ENCODE results near the gene RAD51B.

The RAD51B gene

GRCh38 chr14:68723808-68724268 is 904.3 kb downstream of the RAD51B start:
- no peak for DNase-seq (ENCODE audit: low read depth in 2 of 2)

- DNase-seq (ENCODE audit: low read depth in 2 of 2), result no peak
Measured at GRCh38 chr14:68724914-68725313, 905.3 kb downstream of the RAD51B start.

- DNase-seq (ENCODE audit: low read depth in 2 of 2), result no peak
Measured at GRCh38 chr14:68726093-68726695, 906.6 kb downstream of the RAD51B start.

- DNase-seq (ENCODE audit: low read depth in 2 of 2), result no peak
Measured at GRCh38 chr14:68727315-68728047, 907.9 kb downstream of the RAD51B start.

GRCh38 chr14:68728342-68729106 is 908.9 kb downstream of the RAD51B start:
- DNase-seq (ENCODE audit: low read depth in 2 of 2), result no peak

GRCh38 chr14:68729556-68729955 is 910.0 kb downstream of the RAD51B start:
- no peak for DNase-seq (ENCODE audit: low read depth in 2 of 2)

- no peak for DNase-seq (ENCODE audit: low read depth in 2 of 2)
Measured at GRCh38 chr14:68730348-68730747, 910.8 kb downstream of the RAD51B start.

- DNase-seq (ENCODE audit: low read depth in 2 of 2), result no peak
Measured at GRCh38 chr14:68730811-68731425, 911.3 kb downstream of the RAD51B start.

- peak in 1 of 2 donors; percentile 26 for DNase-seq (ENCODE audit: low read depth in 2 of 2)
Measured at GRCh38 chr14:68733086-68733914, 913.7 kb downstream of the RAD51B start.

GRCh38 chr14:68734231-68734732 is 914.7 kb downstream of the RAD51B start:
- DNase-seq (ENCODE audit: low read depth in 2 of 2), result peak in 1 of 2 donors; percentile 28

- DNase-seq (ENCODE audit: low read depth in 2 of 2), result no peak
Measured at GRCh38 chr14:68735856-68736255, 916.3 kb downstream of the RAD51B start.

- no peak for DNase-seq (ENCODE audit: low read depth in 2 of 2)
Measured at GRCh38 chr14:68736471-68736871, 916.9 kb downstream of the RAD51B start.

- DNase-seq (ENCODE audit: low read depth in 2 of 2), result no peak
Measured at GRCh38 chr14:68737086-68737485, 917.5 kb downstream of the RAD51B start.

GRCh38 chr14:68738559-68738958 is 919.0 kb downstream of the RAD51B start:
- no peak for DNase-seq (ENCODE audit: low read depth in 2 of 2)

- no peak for DNase-seq (ENCODE audit: low read depth in 2 of 2)
Measured at GRCh38 chr14:68739701-68740100, 920.1 kb downstream of the RAD51B start.

- DNase-seq (ENCODE audit: low read depth in 2 of 2), result no peak
Measured at GRCh38 chr14:68740788-68741476, 921.4 kb downstream of the RAD51B start.

- DNase-seq (ENCODE audit: low read depth in 2 of 2), result no peak
Measured at GRCh38 chr14:68741477-68741791, 921.9 kb downstream of the RAD51B start.

- DNase-seq (ENCODE audit: low read depth in 2 of 2), result no peak
Measured at GRCh38 chr14:68741839-68742470, 922.4 kb downstream of the RAD51B start.

- DNase-seq (ENCODE audit: low read depth in 2 of 2), result no peak
Measured at GRCh38 chr14:68744613-68745012, 925.0 kb downstream of the RAD51B start.

- DNase-seq (ENCODE audit: low read depth in 2 of 2), result no peak
Measured at GRCh38 chr14:68747393-68747792, 927.8 kb downstream of the RAD51B start.

Data from stimulated activated CD8-positive, alpha-beta memory T cell treated with anti-CD3 and anti-CD28 coated beads, Interleukin-2, amount 100 ng/mL, for 48 hours (primary cell).